Activated gamma-delta T cell (primary cell): ENCODE data around the gene CAST.

ENCODE experiments used
- DNase-seq: peaks from one replicate; lab custom pipeline; 2025; lab: John Stamatoyannopoulos, UW

The CAST gene

GRCh38 chr5:96645091-96645490 lies 17.1 kb upstream of the CAST start:
- no peak for DNase-seq

GRCh38 chr5:96648023-96648422 lies 14.2 kb upstream of the CAST start:
- DNase-seq = no peak

GRCh38 chr5:96648593-96648992 lies 13.6 kb upstream of the CAST start:
- DNase-seq = no peak

- no peak for DNase-seq
Observed at GRCh38 chr5:96649251-96649662, 12.9 kb upstream of the CAST start.

GRCh38 chr5:96649681-96650540 lies 12.3 kb upstream of the CAST start:
- DNase-seq = no peak

GRCh38 chr5:96651047-96651446 lies 11.1 kb upstream of the CAST start:
- DNase-seq = no peak

- DNase-seq = no peak
Observed at GRCh38 chr5:96651948-96652753, 10.0 kb upstream of the CAST start.

- DNase-seq = no peak
Observed at GRCh38 chr5:96652769-96653454, 9.3 kb upstream of the CAST start.

GRCh38 chr5:96654209-96654608 lies 8.0 kb upstream of the CAST start:
- no peak for DNase-seq

- no peak for DNase-seq
Observed at GRCh38 chr5:96655085-96655484, 7.1 kb upstream of the CAST start.

GRCh38 chr5:96655506-96655905 lies 6.7 kb upstream of the CAST start:
- DNase-seq = no peak

- no peak for DNase-seq
Observed at GRCh38 chr5:96657068-96657467, 5.1 kb upstream of the CAST start.

GRCh38 chr5:96658272-96658671 lies 3.9 kb upstream of the CAST start:
- no peak for DNase-seq

- DNase-seq = no peak
Observed at GRCh38 chr5:96659170-96659569, 3.0 kb upstream of the CAST start.

- DNase-seq = no peak
Observed at GRCh38 chr5:96660971-96661854, 963 bp upstream of the CAST start.

- peak; percentile 77 for DNase-seq
Observed at GRCh38 chr5:96662725-96663518, 746 bp downstream of the CAST start.

- no peak for DNase-seq
Observed at GRCh38 chr5:96663608-96664007, 1.4 kb downstream of the CAST start.

- DNase-seq = no peak
Observed at GRCh38 chr5:96664669-96665068, 2.5 kb downstream of the CAST start.

GRCh38 chr5:96668725-96669124 lies 6.5 kb downstream of the CAST start:
- DNase-seq = no peak

- DNase-seq = no peak
Observed at GRCh38 chr5:96669909-96670308, 7.7 kb downstream of the CAST start.

GRCh38 chr5:96671441-96671840 lies 9.3 kb downstream of the CAST start:
- DNase-seq = no peak
